GM12875 (cell line): Measurements from ENCODE around the gene HOXA13.

Experiments used
- H3K4me3 ChIP-seq: one replicate; pipeline ENCODE4 v1.5.1; 2011; ENCODE audit warnings: low read depth, low read length, control low read depth
- TF ChIP-seq, protein P1 (sequence below): IDR thresholded peaks from 2 replicates; pipeline ENCODE4 v1.5.1; 2011; ENCODE audit warnings: low read depth, mild to moderate bottlenecking, control low read depth, inconsistent platforms, low read length, moderate library complexity, borderline replicate concordance; ENCODE audit not compliant: insufficient read depth

The HOXA13 gene

GRCh38 chr7:27215356-27215755 is 15.5 kb upstream of the HOXA13 start:
- TF ChIP-seq, protein P1, sequence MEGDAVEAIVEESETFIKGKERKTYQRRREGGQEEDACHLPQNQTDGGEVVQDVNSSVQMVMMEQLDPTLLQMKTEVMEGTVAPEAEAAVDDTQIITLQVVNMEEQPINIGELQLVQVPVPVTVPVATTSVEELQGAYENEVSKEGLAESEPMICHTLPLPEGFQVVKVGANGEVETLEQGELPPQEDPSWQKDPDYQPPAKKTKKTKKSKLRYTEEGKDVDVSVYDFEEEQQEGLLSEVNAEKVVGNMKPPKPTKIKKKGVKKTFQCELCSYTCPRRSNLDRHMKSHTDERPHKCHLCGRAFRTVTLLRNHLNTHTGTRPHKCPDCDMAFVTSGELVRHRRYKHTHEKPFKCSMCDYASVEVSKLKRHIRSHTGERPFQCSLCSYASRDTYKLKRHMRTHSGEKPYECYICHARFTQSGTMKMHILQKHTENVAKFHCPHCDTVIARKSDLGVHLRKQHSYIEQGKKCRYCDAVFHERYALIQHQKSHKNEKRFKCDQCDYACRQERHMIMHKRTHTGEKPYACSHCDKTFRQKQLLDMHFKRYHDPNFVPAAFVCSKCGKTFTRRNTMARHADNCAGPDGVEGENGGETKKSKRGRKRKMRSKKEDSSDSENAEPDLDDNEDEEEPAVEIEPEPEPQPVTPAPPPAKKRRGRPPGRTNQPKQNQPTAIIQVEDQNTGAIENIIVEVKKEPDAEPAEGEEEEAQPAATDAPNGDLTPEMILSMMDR = no peak
- no peak overlapping the region for H3K4me3 ChIP-seq

DNA sequence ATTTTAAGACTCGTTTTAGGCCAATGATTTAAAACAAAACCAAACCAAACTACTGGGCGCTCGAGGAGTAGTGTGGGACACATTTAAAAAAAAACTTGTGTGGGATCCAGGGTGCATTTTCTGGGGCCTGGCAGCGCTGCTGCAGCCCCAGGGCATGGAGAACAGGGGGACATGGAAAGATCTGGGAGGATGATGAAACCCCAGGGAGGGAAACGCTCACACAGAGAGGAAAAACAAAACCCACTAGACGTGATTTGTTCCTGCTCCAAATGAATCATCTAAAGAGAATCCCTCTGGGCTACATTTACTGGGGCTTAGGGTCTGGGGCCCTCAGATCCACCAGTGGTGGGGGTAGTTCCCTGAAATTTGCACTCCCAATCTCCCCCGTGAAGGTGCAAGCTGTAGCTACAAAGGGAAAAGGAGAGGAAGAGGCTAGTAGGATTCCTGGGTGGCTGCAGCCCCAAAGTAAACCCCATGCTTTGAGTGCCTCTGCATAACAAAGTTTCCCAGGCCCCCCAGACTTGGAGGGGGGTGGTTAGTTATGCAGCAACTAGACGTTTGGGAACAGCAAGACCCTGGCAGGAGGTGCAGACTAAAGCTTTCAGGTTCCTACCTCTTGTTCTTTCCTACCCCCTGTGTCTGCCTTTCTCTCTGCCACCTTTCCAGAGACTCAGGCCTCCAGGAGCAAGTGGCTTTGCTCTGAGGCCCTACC is 14.5 kb upstream of the HOXA13 start:
- H3K4me3 ChIP-seq = no peak overlapping the region
- TF ChIP-seq, protein P1 = no peak

DNA sequence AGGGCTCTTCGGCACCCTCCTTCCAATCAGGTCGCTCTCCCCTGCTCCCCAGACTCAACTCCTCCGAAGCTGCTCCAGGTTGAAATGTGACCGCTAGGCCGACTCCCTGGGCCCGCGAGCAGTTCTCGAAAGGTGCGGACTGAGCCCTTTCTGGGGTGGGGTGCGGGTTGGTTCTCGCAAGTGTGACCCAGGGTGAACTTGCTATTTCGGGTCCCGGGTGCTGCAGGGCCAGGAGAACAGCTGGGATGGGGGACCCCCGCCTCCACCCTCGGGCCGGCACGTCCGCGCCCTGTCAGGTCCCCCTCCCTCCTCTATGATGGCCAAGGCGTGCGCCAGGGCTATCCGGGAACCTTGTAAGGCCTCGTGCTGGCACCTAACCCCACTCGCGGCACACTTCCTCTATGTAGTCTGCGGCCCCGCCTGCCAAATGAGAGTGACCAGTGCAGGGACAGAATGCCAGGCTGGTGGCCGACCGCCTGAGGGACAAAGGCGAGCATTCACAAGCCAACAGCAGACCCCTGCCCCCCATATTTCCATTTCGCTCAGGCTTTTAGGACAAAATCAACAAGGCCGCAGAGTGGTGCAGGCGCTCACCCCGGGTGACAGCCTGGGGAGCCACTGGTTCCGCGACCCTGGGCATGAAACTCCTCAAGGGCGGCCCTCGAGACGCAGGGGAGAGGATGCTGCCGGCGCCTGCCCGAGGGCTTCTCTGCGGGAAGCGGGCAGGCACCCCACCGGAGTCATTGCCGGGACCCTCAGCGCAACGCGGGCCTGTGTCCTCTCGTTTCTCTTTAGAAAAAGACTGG is 13.7 kb upstream of the HOXA13 start:
- H3K4me3 ChIP-seq = no peak overlapping the region
- TF ChIP-seq, protein P1 = no peak

DNA sequence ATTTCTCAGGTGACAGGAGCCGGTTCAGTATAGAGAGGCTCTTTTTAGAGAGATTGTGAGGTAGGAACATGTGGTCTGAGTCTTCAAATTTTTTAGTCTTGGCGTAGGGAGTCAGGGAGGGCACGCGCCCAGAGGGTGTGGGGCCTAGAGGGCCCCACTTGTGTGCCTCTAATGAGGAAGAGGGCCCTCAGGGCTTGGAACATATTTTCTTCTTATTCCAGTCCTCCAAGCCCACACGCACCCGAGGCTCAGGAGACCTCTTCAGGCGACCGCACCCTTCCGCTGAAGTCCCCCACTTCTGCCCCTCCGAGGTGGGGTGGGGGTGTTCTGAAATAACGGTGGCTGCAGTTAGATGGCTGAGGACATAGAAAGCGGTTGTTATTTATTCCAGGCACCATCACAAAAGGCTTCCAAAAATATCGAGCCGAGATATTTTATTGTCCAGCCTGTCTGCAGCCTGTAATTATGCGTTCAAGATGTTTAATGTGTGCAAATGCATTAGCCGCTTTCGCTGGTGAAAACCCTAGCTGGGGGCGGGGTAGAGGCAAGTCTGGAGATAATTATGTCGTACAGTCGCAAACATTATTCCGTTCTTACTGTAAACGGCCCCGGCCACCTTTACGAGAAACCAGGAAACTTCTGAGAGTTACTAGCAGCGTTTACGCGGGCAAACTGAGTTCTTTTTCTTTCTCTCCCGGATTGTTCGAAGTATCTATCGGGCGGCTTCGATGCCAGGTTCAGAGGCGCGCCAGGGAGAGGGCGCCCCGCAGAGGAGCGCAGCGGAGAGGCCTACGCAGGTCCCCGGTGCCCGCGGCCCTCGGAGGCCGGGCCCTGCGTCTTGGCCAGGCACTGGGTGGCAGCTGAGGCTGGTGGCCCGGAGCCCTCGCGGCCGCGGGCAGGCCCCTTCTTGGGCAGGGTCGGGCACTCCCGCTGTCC is 12.9 kb upstream of the HOXA13 start:
- H3K4me3 ChIP-seq = no peak overlapping the region

DNA sequence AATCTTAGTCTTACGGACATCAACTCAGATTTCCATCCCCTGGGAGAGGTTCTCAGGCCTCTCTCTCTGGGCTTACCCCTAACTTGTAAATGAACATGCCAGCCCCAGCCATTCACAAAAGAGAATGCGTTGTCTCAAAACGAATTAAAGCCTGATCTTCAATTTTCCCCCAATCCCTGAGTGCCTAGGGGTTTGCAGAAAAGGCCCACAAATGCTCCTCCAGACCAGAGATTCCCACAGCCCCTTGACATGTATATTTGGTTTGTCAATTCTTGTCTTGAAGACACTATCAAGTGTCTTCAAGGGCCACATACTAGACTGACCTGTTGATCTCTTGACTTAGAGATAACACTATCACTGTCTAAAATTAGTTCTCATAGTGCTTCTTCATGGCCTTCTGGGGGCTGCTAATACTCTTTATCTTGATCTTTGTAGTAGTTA is 11.9 kb upstream of the HOXA13 start:
- TF ChIP-seq, protein P1 = no peak

More for the DNA sequence above, 12.9 kb upstream of the HOXA13 start:
- TF ChIP-seq, protein P1 = no peak

GRCh38 chr7:27211084-27211446 is 11.2 kb upstream of the HOXA13 start:
- TF ChIP-seq, protein P1 = no peak
- H3K4me3 ChIP-seq = no peak overlapping the region

More for the DNA sequence above, 11.9 kb upstream of the HOXA13 start:
- H3K4me3 ChIP-seq = no peak overlapping the region
